Epithelial cell of esophagus (primary cell): ENCODE measurements around the gene PTPN20.
"Not testable (repeated sequence)": the region's sequence is repeated elsewhere in the genome, so short reads cannot be mapped to it uniquely, and the experiment has no call there.

ENCODE experiments used
- DNase-seq: peaks from one replicate; pipeline ENCODE4 v3.0.0; 2010; ENCODE audit warnings: low read depth
- H3K4me3 ChIP-seq: 2 replicates; pipeline ENCODE4 v1.5.1; 2011; ENCODE audit warnings: mild to moderate bottlenecking, low read length, control low read depth
- TF ChIP-seq, protein P1 (sequence below): IDR thresholded peaks from 2 replicates; pipeline ENCODE4 v1.5.1; 2011; ENCODE audit warnings: low read depth, mild to moderate bottlenecking, low read length, control low read depth, inconsistent platforms; ENCODE audit not compliant: insufficient read depth; ENCODE audit errors: missing control alignments

The PTPN20 gene

GRCh38 chr10:46925853-46926252, 14.6 kb downstream of the PTPN20 start:
- TF ChIP-seq, protein P1, sequence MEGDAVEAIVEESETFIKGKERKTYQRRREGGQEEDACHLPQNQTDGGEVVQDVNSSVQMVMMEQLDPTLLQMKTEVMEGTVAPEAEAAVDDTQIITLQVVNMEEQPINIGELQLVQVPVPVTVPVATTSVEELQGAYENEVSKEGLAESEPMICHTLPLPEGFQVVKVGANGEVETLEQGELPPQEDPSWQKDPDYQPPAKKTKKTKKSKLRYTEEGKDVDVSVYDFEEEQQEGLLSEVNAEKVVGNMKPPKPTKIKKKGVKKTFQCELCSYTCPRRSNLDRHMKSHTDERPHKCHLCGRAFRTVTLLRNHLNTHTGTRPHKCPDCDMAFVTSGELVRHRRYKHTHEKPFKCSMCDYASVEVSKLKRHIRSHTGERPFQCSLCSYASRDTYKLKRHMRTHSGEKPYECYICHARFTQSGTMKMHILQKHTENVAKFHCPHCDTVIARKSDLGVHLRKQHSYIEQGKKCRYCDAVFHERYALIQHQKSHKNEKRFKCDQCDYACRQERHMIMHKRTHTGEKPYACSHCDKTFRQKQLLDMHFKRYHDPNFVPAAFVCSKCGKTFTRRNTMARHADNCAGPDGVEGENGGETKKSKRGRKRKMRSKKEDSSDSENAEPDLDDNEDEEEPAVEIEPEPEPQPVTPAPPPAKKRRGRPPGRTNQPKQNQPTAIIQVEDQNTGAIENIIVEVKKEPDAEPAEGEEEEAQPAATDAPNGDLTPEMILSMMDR, result peak; percentile 27
- peak; percentile 43 for DNase-seq
- H3K4me3 ChIP-seq, result not testable (repeated sequence)

- not testable (repeated sequence) for H3K4me3 ChIP-seq, DNase-seq
Observed at GRCh38 chr10:46928810-46929209, 17.6 kb downstream of the PTPN20 start.

- not testable (repeated sequence) for DNase-seq, H3K4me3 ChIP-seq
Observed at GRCh38 chr10:46932383-46932782, 21.2 kb downstream of the PTPN20 start.

GRCh38 chr10:46941091-46941490, 29.9 kb downstream of the PTPN20 start:
- DNase-seq, H3K4me3 ChIP-seq: not testable (repeated sequence)

GRCh38 chr10:46948687-46949518, 37.7 kb downstream of the PTPN20 start:
- not testable (repeated sequence) for DNase-seq, H3K4me3 ChIP-seq

GRCh38 chr10:46952540-46952939, 41.3 kb downstream of the PTPN20 start:
- peak; percentile 29 for DNase-seq
- not testable (repeated sequence) for H3K4me3 ChIP-seq

GRCh38 chr10:46960742-46961141, 49.5 kb downstream of the PTPN20 start:
- not testable (repeated sequence) for DNase-seq, H3K4me3 ChIP-seq

- not testable (repeated sequence) for DNase-seq
Observed at GRCh38 chr10:46963356-46963755, 52.1 kb downstream of the PTPN20 start.

GRCh38 chr10:46967013-46967412, 55.8 kb downstream of the PTPN20 start:
- not testable (repeated sequence) for DNase-seq, H3K4me3 ChIP-seq

More at GRCh38 chr10:46963356-46963755, 52.1 kb downstream of the PTPN20 start:
- not testable (repeated sequence) for H3K4me3 ChIP-seq

GRCh38 chr10:46980223-46980622, 69.0 kb downstream of the PTPN20 start:
- DNase-seq, H3K4me3 ChIP-seq: not testable (repeated sequence)

GRCh38 chr10:46987233-46987924, 76.2 kb downstream of the PTPN20 start:
- DNase-seq, H3K4me3 ChIP-seq: not testable (repeated sequence)

DNA sequence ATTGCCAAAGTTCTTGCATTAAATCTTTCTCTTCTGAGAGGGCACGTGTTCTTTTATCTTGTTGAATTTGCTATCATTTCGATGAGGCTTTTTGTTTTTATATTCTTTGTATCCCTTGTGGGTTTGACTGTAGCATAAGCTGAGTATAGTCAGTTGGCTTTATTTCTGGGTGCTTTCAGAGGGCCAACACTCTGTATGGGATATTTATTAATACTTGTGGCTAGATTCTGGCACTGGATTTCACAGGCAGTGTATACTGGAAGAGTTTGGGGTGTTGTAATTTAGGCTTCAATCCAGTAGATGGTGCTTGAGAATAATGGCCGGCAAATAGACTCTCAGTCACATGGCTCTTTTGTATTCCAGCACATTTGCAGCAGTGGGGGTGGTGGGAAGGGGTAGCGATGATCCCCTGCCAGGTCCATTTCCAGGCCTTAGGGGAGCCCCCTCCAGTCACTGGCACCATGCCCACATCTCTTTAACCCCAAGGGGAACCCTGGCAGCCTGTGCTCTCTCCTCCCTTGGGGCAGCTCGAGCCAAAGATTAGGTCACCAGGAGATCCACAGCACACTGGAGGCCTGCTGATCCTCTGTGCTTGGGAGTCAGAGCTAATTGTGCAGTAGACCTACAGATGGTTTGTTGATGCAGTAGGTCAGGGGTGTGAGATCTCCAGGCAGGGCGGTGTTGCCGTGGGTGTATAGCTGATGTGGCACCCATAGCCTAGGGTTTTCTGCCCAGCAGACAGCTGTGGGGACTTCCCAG, 81.8 kb downstream of the PTPN20 start:
- H3K4me3 ChIP-seq, result no peak overlapping the region
- TF ChIP-seq, protein P1, result peak; percentile 53
- DNase-seq, result peak; percentile 41
